ENCODE data around the gene ABCC2.

DNA sequence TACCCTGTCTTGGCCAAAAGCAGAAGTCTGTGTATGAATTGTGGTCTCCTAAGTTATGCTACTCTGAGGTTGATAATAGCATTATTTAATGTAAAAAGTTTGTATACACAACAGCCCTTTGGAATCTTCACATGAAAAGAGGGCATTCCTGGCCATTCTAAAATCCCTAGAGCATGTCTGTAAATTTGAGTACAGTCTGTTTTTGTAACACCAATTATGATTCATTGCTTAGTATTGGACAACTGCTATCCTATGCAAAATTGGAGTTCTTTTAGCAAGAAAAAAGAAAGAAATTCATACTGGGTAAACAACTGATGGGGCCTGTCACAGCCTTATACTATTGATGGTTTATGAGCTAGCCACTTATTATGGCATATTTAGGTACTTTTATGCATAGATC lies 40.2 kb upstream of the ABCC2 start:
- TF ChIP-seq POLR2A (IDR thresholded peaks at IDR 0.05; ENCODE audit: low read depth, low read length): no peak
- TF ChIP-seq TAF1 (IDR thresholded peaks at IDR 0.05; ENCODE audit: low read depth, low read length): no peak
- TF ChIP-seq SPI1 (IDR thresholded peaks at IDR 0.05; ENCODE audit: low read depth, low read length): no peak
- TF ChIP-seq POLR2AphosphoS5 (IDR thresholded peaks at IDR 0.05; ENCODE audit: low read depth, low read length): no peak
- TF ChIP-seq POU2F2 (IDR thresholded peaks at IDR 0.05; ENCODE audit: low read depth, low read length): no peak
- TF ChIP-seq PAX5 (IDR thresholded peaks at IDR 0.05; ENCODE audit: insufficient read depth, low read length, severe bottlenecking): no peak

Measured in GM12891 (cell line).